ENCODE results near the gene TBC1D20.

The TBC1D20 gene

DNA sequence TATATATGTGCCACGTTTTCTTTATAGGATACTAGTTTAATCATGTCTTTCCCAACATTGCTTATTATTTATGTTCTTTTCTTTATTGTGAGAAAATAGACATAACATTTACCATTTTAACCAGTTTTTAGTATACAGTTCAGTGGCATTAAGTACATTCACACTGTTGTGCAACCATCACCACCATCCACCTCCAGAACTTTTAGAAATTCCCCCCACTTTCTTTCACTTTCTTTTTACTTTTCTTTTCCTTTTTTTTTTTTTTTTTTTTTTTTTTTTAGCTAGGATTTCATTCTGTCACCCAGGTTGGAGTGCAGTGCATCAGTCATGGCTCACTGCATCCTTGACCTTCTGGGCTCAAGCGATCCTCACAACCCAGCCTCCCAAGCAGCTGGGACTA is 35.8 kb downstream of the TBC1D20 start:
- no peak for DNase-seq

DNA sequence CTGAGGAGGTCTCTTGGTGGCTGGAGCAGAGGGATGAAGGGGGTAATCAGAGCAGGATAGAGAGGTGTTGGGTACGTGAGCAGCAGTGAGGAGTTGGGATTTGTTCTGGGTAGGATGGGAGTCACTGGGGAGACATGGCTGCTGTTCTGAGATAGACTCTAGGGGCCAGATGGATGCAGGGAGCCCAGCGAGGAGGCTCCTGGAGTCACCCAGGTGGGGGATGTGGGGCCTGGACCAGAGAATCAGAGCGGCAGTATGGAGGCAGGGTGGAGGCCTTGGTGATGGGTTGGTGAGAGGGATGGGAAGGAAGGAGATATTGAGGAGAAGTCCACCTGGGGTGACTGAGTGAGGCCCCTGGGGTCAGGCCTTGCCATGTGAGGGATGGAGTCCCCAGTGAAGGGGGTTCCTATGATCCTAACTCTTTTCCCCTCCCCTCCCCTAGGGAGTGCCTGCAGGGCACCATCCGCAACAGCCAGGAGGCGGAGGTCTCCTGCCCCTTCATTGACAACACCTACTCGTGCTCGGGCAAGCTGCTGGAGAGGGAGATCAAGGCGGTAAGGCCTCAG is 40.6 kb downstream of the TBC1D20 start:
- no peak for DNase-seq
- no peak overlapping the region for H4K91ac ChIP-seq (ENCODE audit: low read length)
- H3K4me2 ChIP-seq (ENCODE audit: low read length, poor library complexity, severe bottlenecking) = no peak overlapping the region
- no peak overlapping the region for H3K4ac ChIP-seq (ENCODE audit: low read depth in 1 of 2, low read length in 2 of 2)
- H3K27me3 ChIP-seq (ENCODE audit: control insufficient read depth in 1 of 2, insufficient read depth in 1 of 2, low read length in 2 of 2) = no peaks in the 10 kb centered on the region
- H4K8ac ChIP-seq (ENCODE audit: low read length) = no peak overlapping the region
- peaks cover 25% of the 10 kb centered on the region for H3K79me1 ChIP-seq (replicated peaks; ENCODE audit: low read length, poor library complexity, severe bottlenecking)
- H2AK5ac ChIP-seq (ENCODE audit: low read length, severe bottlenecking) = no peak overlapping the region
- no peaks in the 10 kb centered on the region for H3K9me3 ChIP-seq (ENCODE audit: control insufficient read depth, low read length)
- no peak overlapping the region for H2BK15ac ChIP-seq (ENCODE audit: low read depth, poor library complexity, severe bottlenecking)
- H3K14ac ChIP-seq (ENCODE audit: low read length in 2 of 2) = no peak overlapping the region
- H2AFZ ChIP-seq (ENCODE audit: low read depth, low read length) = no peak overlapping the region
- no peak overlapping the region for H3K23ac ChIP-seq (ENCODE audit: low read length in 2 of 2)
- no peak overlapping the region for H3K9ac ChIP-seq (ENCODE audit: low read length)
- no peak overlapping the region for H2BK120ac ChIP-seq (ENCODE audit: low read depth, low read length)
- no peak overlapping the region for H3K27ac ChIP-seq (ENCODE audit: low read length, poor library complexity, severe bottlenecking)
- no peak overlapping the region for H3K4me3 ChIP-seq (ENCODE audit: insufficient read depth in 1 of 2, low read depth in 1 of 2, low read length in 2 of 2)
- H3K18ac ChIP-seq (ENCODE audit: low read depth in 1 of 2, low read length in 2 of 2) = no peak overlapping the region
- WGBS = 98% methylated on average over 7 of the region's 8 CpGs
- peaks cover 2% of the 10 kb centered on the region for H3K4me1 ChIP-seq (ENCODE audit: control insufficient read depth, insufficient read depth, low read depth, low read length)
- H2BK5ac ChIP-seq (ENCODE audit: low read depth, low read length, poor library complexity, severe bottlenecking) = no peak overlapping the region
- peaks cover 62 to 82% of the 10 kb centered on the region in 2 experiments for H3K36me3 ChIP-seq (ENCODE audit: control insufficient read depth in 1 of 2, insufficient read depth in 2 of 2, low read depth in 1 of 2, low read length in 2 of 2)
- H2BK12ac ChIP-seq (ENCODE audit: low read length in 2 of 2) = no peak overlapping the region

More for the DNA sequence above, 35.8 kb downstream of the TBC1D20 start:
- Histone ChIP-seq H2BK120ac (ENCODE audit: low read depth, low read length) (no peak overlapping the region), H3K36me3 (ENCODE audit: control insufficient read depth in 1 of 2, insufficient read depth in 2 of 2, low read depth in 1 of 2, low read length in 2 of 2) (peaks cover 67 to 84% of the 10 kb centered on the region in 2 experiments), H2BK5ac (ENCODE audit: low read depth, low read length, poor library complexity, severe bottlenecking) (no peak overlapping the region), H2AFZ (ENCODE audit: low read depth, low read length) (no peak overlapping the region), H4K8ac (ENCODE audit: low read length) (no peak overlapping the region), H2BK12ac (ENCODE audit: low read length in 2 of 2) (no peak overlapping the region), H2BK15ac (ENCODE audit: low read depth, poor library complexity, severe bottlenecking) (no peak overlapping the region), H3K9me3 (ENCODE audit: control insufficient read depth, low read length) (no peaks in the 10 kb centered on the region), H3K14ac (ENCODE audit: low read length in 2 of 2) (no peak overlapping the region), H3K4me3 (ENCODE audit: insufficient read depth in 1 of 2, low read depth in 1 of 2, low read length in 2 of 2) (no peak overlapping the region), H3K9ac (ENCODE audit: low read length) (no peak overlapping the region), H3K27me3 (ENCODE audit: control insufficient read depth in 1 of 2, insufficient read depth in 1 of 2, low read length in 2 of 2) (no peaks in the 10 kb centered on the region), H3K4me2 (ENCODE audit: low read length, poor library complexity, severe bottlenecking) (no peak overlapping the region), H3K18ac (ENCODE audit: low read depth in 1 of 2, low read length in 2 of 2) (no peak overlapping the region), H3K79me1 (replicated peaks; ENCODE audit: low read length, poor library complexity, severe bottlenecking) (peaks cover 22% of the 10 kb centered on the region), H3K4me1 (ENCODE audit: control insufficient read depth, insufficient read depth, low read depth, low read length) (peaks cover 6% of the 10 kb centered on the region), H3K4ac (ENCODE audit: low read depth in 1 of 2, low read length in 2 of 2) (no peak overlapping the region), H4K91ac (ENCODE audit: low read length) (no peak overlapping the region), H3K23ac (ENCODE audit: low read length in 2 of 2) (no peak overlapping the region), H3K27ac (ENCODE audit: low read length, poor library complexity, severe bottlenecking) (no peak overlapping the region), H2AK5ac (ENCODE audit: low read length, severe bottlenecking) (no peak overlapping the region)
- 100% methylated on average over 1 of the region's 2 CpGs for WGBS

DNA sequence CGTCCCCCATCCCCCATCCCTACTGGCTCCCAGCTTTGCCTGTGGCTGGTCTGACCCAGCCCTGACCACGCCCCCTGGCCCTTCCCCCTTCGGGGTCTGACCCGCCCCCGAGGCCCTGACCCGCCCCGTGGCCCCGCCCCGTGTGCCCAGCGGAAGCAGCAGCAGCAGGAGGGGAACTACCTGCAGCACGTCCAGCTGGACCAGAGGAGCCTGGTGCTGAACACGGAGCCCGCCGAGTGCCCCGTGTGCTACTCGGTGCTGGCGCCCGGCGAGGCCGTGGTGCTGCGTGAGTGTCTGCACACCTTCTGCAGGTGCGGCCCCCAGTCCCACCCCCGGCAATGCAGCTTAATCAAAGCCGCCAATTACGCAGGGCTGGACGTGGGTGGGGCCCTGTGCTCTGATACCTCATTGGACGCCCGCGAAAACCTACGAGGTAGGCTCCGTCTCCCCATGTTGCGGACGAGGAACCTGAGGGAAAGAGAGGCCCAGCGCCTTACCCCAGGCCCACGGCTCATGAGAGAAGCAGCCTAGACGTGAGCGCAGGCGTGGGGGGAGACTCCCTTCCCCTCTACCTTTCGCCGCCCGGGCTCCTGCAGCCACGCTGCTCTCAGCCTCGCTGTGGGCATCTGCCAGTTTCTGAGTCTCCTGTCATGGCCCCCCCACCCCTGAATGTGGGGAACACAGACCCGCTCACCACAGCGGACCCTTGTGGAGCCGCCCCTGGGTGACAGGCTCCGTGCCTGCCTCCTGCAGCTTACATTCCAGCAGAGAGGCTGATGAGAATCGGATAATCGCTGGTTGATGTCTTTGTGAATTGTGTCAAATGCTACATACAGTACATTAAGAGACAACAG is 41.4 kb downstream of the TBC1D20 start:
- Histone ChIP-seq H3K36me3 (ENCODE audit: control insufficient read depth in 1 of 2, insufficient read depth in 2 of 2, low read depth in 1 of 2, low read length in 2 of 2) (peaks cover 62 to 78% of the 10 kb centered on the region in 2 experiments), H3K23ac (ENCODE audit: low read length in 2 of 2) (no peak overlapping the region), H3K27me3 (ENCODE audit: control insufficient read depth in 1 of 2, insufficient read depth in 1 of 2, low read length in 2 of 2) (no peaks in the 10 kb centered on the region), H3K4me3 (ENCODE audit: insufficient read depth in 1 of 2, low read depth in 1 of 2, low read length in 2 of 2) (no peak overlapping the region), H3K18ac (ENCODE audit: low read depth in 1 of 2, low read length in 2 of 2) (no peak overlapping the region), H2AK5ac (ENCODE audit: low read length, severe bottlenecking) (no peak overlapping the region), H3K9ac (ENCODE audit: low read length) (no peak overlapping the region), H4K91ac (ENCODE audit: low read length) (no peak overlapping the region), H3K14ac (ENCODE audit: low read length in 2 of 2) (no peak overlapping the region), H2AFZ (ENCODE audit: low read depth, low read length) (no peak overlapping the region), H3K79me1 (replicated peaks; ENCODE audit: low read length, poor library complexity, severe bottlenecking) (peaks cover 27% of the 10 kb centered on the region), H3K4ac (ENCODE audit: low read depth in 1 of 2, low read length in 2 of 2) (no peak overlapping the region), H2BK5ac (ENCODE audit: low read depth, low read length, poor library complexity, severe bottlenecking) (no peak overlapping the region), H2BK120ac (ENCODE audit: low read depth, low read length) (no peak overlapping the region), H2BK15ac (ENCODE audit: low read depth, poor library complexity, severe bottlenecking) (no peak overlapping the region), H3K27ac (ENCODE audit: low read length, poor library complexity, severe bottlenecking) (no peak overlapping the region), H3K4me1 (ENCODE audit: control insufficient read depth, insufficient read depth, low read depth, low read length) (peaks cover 2% of the 10 kb centered on the region), H2BK12ac (ENCODE audit: low read length in 2 of 2) (no peak overlapping the region), H3K9me3 (ENCODE audit: control insufficient read depth, low read length) (no peaks in the 10 kb centered on the region), H4K8ac (ENCODE audit: low read length) (no peak overlapping the region), H3K4me2 (ENCODE audit: low read length, poor library complexity, severe bottlenecking) (no peak overlapping the region)
- DNase-seq = no peak
- 96% methylated on average over 48 of the region's 49 CpGs for WGBS

DNA sequence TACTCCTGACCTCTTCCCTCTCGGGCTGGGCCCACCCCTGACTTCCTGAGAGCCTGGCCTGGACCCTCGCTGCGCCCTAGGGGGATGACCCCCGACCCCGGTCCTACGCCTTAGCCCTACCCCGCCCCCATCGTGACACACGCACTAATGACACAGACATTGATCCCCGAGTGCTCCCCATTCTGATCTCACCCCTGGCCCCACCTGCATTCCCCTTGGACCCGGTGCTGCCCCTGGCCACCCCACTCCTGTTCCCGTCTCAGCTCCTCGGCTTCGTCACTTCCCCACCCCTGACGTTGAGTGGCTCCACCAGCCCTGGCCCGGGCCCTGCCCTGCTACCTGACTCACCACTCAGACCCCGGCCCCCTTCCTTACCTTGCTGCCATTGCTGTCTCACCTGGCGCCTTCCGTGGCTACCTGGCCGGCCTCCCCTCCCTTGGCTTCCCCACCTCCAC is 42.1 kb downstream of the TBC1D20 start:
- peaks cover 29% of the 10 kb centered on the region for H3K79me1 ChIP-seq (replicated peaks; ENCODE audit: low read length, poor library complexity, severe bottlenecking)
- H3K18ac ChIP-seq (ENCODE audit: low read depth in 1 of 2, low read length in 2 of 2) = no peak overlapping the region
- WGBS = 97% methylated on average over 14 of the region's 20 CpGs
- no peak overlapping the region for H3K9ac ChIP-seq (ENCODE audit: low read length)
- no peak overlapping the region for H3K4me3 ChIP-seq (ENCODE audit: insufficient read depth in 1 of 2, low read depth in 1 of 2, low read length in 2 of 2)
- peaks cover 2% of the 10 kb centered on the region for H3K4me1 ChIP-seq (ENCODE audit: control insufficient read depth, insufficient read depth, low read depth, low read length)
- H3K4me2 ChIP-seq (ENCODE audit: low read length, poor library complexity, severe bottlenecking) = no peak overlapping the region
- H2AFZ ChIP-seq (ENCODE audit: low read depth, low read length) = no peak overlapping the region
- no peak overlapping the region for H2BK15ac ChIP-seq (ENCODE audit: low read depth, poor library complexity, severe bottlenecking)
- no peaks in the 10 kb centered on the region for H3K27me3 ChIP-seq (ENCODE audit: control insufficient read depth in 1 of 2, insufficient read depth in 1 of 2, low read length in 2 of 2)
- H4K8ac ChIP-seq (ENCODE audit: low read length) = no peak overlapping the region
- H2BK12ac ChIP-seq (ENCODE audit: low read length in 2 of 2) = no peak overlapping the region
- no peak for DNase-seq
- no peak overlapping the region for H2AK5ac ChIP-seq (ENCODE audit: low read length, severe bottlenecking)
- H2BK5ac ChIP-seq (ENCODE audit: low read depth, low read length, poor library complexity, severe bottlenecking) = no peak overlapping the region
- no peak overlapping the region for H3K4ac ChIP-seq (ENCODE audit: low read depth in 1 of 2, low read length in 2 of 2)
- H3K9me3 ChIP-seq (ENCODE audit: control insufficient read depth, low read length) = no peaks in the 10 kb centered on the region
- H3K27ac ChIP-seq (ENCODE audit: low read length, poor library complexity, severe bottlenecking) = no peak overlapping the region
- no peak overlapping the region for H3K14ac ChIP-seq (ENCODE audit: low read length in 2 of 2)
- no peak overlapping the region for H4K91ac ChIP-seq (ENCODE audit: low read length)
- no peak overlapping the region for H2BK120ac ChIP-seq (ENCODE audit: low read depth, low read length)
- no peak overlapping the region for H3K23ac ChIP-seq (ENCODE audit: low read length in 2 of 2)
- H3K36me3 ChIP-seq (ENCODE audit: control insufficient read depth in 1 of 2, insufficient read depth in 2 of 2, low read depth in 1 of 2, low read length in 2 of 2) = peaks cover 66 to 76% of the 10 kb centered on the region in 2 experiments
